Adrenal gland (tissue), 5 donors: ENCODE results near the gene OR2T11.
"Not testable (repeated sequence)": the region's sequence is repeated elsewhere in the genome, so short reads cannot be mapped to it uniquely, and the experiment has no call there.

ENCODE experiments used
- POLR2A ChIP-seq, 2 donors: fragments of 450-650 bp; IDR thresholded peaks; one replicate each; pipeline ENCODE4 v1.6.1; 2017; ENCODE audit warnings: antibody characterized with exemption in 2 of 2, mild to moderate bottlenecking in 2 of 2, moderate library complexity in 1 of 2
- TF ChIP-seq, protein P1 (sequence below), 6 experiments: fragments of 450-650 bp in 4 of 6; fragments of 200-600 bp in 2 of 6; sonication (generic) in 1 of 6; IDR thresholded peaks; 1 replicate in 5 of 6; 2 replicates in 1 of 6; pipeline versions ENCODE4 v1.5.1 to v1.8.0; 2016 to 2021; ENCODE audit warnings: antibody characterized with exemption in 6 of 6, mild to moderate bottlenecking in 2 of 6, moderate library complexity in 1 of 6
- donor health status: DM: no; HTN: no; CAD: no.

DNA sequence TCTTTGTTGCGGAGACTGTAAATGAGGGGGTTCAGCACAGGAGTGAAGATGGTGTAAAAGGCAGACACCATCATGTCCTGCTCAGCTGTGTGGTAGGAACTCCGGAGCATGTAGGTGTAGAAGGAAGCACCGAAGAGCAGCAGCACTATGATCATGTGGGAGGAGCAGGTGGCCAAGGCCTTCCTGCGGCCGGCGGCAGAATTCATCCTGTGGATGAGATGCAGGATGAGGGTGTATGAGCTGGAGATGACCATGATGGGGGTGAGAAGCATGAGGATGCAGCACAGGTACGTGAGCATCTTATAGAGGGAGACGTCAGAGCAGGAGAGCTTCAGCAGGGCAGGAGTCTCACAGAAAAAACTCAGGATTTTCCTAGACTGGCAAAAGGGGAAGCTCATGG is 61.0 kb downstream of the OR2T11 start:
- not testable (repeated sequence) for TF ChIP-seq POLR2A (IDR thresholded peaks at IDR 0.05)
- TF ChIP-seq, protein P1, sequence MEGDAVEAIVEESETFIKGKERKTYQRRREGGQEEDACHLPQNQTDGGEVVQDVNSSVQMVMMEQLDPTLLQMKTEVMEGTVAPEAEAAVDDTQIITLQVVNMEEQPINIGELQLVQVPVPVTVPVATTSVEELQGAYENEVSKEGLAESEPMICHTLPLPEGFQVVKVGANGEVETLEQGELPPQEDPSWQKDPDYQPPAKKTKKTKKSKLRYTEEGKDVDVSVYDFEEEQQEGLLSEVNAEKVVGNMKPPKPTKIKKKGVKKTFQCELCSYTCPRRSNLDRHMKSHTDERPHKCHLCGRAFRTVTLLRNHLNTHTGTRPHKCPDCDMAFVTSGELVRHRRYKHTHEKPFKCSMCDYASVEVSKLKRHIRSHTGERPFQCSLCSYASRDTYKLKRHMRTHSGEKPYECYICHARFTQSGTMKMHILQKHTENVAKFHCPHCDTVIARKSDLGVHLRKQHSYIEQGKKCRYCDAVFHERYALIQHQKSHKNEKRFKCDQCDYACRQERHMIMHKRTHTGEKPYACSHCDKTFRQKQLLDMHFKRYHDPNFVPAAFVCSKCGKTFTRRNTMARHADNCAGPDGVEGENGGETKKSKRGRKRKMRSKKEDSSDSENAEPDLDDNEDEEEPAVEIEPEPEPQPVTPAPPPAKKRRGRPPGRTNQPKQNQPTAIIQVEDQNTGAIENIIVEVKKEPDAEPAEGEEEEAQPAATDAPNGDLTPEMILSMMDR (IDR thresholded peaks at IDR 0.05): not testable (repeated sequence)
